GM19455 (cell line): ENCODE results near the gene ARHGEF4.
A peak's percentile ranks its signal among the peaks of the same experiment; 100 is the strongest.
"Not testable (repeated sequence)": the region's sequence is repeated elsewhere in the genome, so short reads cannot be mapped to it uniquely, and the experiment has no call there.

Experiments used
- ATAC-seq: cut with Tn5 transposase; IDR thresholded peaks from one replicate; pipeline ENCODE4 v1.9.1; 2021; ENCODE audit not compliant: unreplicated experiment

The ARHGEF4 gene

DNA sequence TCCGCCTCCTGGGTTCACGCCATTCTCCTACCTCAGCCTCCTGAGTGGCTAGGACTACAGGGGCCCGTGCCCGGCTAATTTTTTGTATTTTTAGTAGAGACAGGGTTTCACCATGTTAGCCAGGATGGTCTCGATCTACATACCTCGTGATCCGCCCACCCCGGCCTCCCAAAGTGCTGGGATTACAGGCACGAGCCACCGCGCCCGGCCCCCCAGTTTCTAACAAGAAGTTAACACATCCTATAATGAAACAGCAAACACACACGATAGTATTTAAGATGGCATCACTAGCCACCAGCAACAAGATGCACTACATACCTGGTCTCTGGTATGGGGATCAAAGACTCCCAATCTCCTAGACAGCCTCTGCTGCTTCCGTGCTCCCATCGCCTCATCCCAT lies 238.9 kb downstream of the ARHGEF4 start:
- not testable (repeated sequence) for ATAC-seq

- no peak for ATAC-seq
Observed at GRCh38 chr2:131076707-131077106, 240.0 kb downstream of the ARHGEF4 start.

DNA sequence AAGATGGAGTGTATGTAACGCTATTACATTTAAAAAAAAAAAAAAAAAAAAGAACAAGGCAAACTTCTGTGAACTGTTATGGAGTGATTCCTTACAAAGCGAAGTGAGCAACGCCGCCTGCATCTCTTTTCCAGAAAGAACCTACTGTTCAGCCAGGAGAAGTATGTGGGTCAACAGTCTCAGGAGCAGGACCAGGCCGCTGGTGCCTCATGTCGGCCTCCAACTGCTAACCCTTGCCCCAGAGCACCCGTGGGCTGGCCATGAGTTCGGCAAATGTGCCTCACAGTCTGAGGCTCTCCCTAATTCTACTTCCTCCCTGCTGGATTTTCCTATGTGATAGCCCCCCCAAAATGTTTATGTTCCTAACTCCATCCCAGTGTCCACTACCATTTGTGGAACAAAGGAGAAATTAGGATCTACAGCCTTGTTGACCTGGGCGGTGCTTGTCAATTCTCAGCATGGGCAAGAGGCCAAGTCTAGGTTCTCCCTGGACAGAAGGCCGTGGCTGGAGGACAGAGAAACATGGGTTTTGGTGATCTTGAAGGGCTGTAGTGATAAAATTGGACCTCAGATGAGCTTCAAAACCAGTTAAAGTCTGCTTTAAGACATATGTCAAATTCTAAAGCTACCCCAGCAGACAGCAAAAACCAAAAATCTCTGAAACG lies 240.6 kb downstream of the ARHGEF4 start:
- ATAC-seq, result no peak

DNA sequence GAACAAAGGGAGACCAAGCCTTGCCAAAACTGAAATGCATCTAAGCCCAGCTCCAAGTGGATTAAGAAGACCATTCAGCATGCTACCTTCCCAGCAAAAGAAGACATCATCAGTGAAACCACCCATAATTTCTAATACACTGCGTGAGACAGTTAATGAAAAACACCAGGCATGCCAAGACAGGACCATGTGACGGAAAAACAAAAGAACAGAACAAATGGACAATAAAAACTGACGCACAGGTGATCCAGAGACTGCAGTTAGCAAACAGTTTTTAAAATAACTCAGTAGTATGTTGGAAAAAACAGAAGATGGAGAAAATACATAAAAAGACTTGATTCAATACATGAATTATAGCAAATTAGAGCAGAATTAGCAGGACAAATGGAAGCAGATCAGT lies 241.3 kb downstream of the ARHGEF4 start:
- no peak for ATAC-seq

DNA sequence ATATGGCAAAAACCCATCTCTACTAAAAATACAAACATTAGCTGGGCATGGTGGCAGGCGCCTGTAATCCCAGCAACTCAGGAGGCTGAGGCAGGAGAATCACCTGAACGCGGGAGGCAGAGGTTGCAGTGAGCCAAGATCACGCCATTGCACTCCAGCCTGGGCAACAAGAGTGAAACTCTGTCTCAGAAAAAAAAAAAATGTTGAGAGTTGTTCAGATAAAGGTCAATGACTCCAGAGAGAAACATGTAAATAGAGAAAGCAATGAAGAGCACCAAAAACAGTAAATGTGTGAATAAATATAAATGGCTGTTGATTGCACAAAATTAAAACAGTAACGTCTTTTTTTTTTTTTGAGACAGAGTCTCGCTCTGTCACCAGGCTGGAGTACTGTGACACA lies 243.2 kb downstream of the ARHGEF4 start:
- ATAC-seq, result not testable (repeated sequence)

DNA sequence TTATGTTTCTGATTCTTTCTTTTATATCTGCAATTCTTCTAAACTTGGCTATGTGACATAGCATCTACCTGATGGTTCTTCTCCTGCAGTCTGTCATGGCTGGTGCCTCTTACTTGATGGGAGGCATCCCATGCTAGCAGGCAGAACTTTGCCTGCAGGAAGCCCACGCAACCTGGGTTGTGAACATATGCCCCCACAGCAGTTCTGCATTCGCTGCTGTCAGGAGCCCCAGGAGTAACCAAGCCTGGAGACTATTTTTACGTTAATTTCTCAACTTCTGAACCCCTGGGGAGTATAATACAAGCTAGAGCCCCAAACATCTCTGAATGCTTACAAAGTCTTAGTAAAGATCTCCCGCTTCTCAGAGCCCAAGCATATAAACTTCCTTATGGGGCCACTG lies 244.5 kb downstream of the ARHGEF4 start:
- no peak for ATAC-seq

GRCh38 chr2:131085646-131086045 lies 248.9 kb downstream of the ARHGEF4 start:
- ATAC-seq, result no peak

- ATAC-seq, result no peak
Observed at GRCh38 chr2:131092458-131093005, 255.8 kb downstream of the ARHGEF4 start.

DNA sequence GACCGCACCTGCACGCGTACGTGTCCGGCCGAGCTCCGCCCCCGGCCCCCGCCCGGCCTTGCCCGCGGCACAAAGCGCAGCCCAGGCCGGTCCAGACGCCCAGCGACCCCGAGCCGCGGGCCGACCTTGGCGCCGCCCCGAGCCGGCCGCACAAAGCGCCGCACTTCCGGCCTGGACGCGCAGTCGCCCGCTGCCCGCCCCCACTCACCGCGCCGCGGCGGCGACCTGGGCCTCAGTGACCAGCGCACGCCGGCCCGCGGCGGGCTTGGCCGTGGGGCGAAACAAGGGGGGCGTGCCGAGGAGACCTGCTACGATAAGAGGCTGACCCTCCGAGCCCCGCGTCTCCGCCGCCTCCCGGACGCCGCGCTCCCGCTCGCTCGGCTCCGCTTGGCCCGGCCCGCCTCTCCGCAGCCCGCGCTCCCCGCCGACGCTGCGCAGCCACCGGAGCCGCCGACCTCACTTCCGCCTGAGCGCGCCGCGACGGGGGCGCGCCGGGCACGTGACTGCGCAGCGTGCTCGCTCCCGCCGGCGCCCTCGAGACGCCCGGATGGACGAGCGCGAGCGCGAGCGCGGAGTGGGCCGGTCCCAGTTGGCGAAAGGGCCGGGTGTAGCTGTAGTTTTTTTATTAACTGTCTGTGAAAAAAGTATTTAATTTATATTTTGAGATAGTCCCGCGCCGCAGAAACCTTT lies 256.4 kb downstream of the ARHGEF4 start, which contains the start of gene FAM168B:
TSS of gene FAM168B (minus strand) at position 455 of the 690 bp plus-strand sequence. CDS start 10,814 bp downstream, outside the sequence.
- ATAC-seq, result peak; percentile 82

- ATAC-seq, result peak; percentile 74
Observed at GRCh38 chr2:131093696-131094462, 257.2 kb downstream of the ARHGEF4 start.

- no peak for ATAC-seq
Observed at GRCh38 chr2:131094463-131095281, 258.0 kb downstream of the ARHGEF4 start.
